Peyer's patch (tissue), 4 donors: ENCODE data around the gene RALGPS1. TPM values are rescaled to one million over a fixed set of nuclear protein-coding genes. Genes with fewer than 3 reads are reported as not detected.

Experiments used
- DNase-seq, 3 donors: peaks; one replicate each; pipeline ENCODE4 v3.0.0-alpha.2; 2017 to 2019
- H3K27ac ChIP-seq, 4 donors: fragments of 200-600 bp; sonication (generic); one replicate each; pipeline ENCODE4 v1.5.1; 2016 to 2019
- H3K27me3 ChIP-seq, 2 donors: fragments of 200-600 bp; sonication (generic); one replicate each; pipeline ENCODE4 v1.5.1; 2019
- H3K36me3 ChIP-seq, 3 donors: fragments of 200-600 bp; sonication (generic); one replicate each; pipeline ENCODE4 v1.5.1; 2016 to 2019
- H3K4me1 ChIP-seq, 4 donors: fragments of 200-600 bp; sonication (generic); one replicate each; pipeline ENCODE4 v1.5.1; 2016 to 2019
- H3K4me3 ChIP-seq, 4 donors: fragments of 200-600 bp; sonication (generic); 1 replicate in 3 of 4; 2 replicates in 1 of 4; pipeline ENCODE4 v1.5.1; 2016 to 2019; ENCODE audit warnings: mild to moderate bottlenecking in 1 of 4
- H3K9me3 ChIP-seq, 4 donors: fragments of 200-600 bp; sonication (generic); one replicate each; pipeline ENCODE4 v1.5.1; 2016 to 2019; ENCODE audit warnings: mild to moderate bottlenecking in 1 of 4
- POLR2A ChIP-seq, 2 donors: fragments of 450-650 bp; IDR thresholded peaks; one replicate each; pipeline ENCODE4 v1.5.1; 2017; ENCODE audit warnings: antibody characterized with exemption in 2 of 2, mild to moderate bottlenecking in 2 of 2, moderate library complexity in 2 of 2
- total RNA-seq, 4 donors: library from RNA; depleted of rRNA; stranded (reverse); fragments of >200 nt; gene quantifications; one replicate each; pipeline ENCODE4 v1.1.0, GENCODE V29; 2016
- TF ChIP-seq, protein P1 (sequence below), 6 experiments: fragments of 450-650 bp in 4 of 6; fragments of 200-600 bp in 2 of 6; sonication (generic) in 1 of 6; IDR thresholded peaks; one replicate each; pipeline ENCODE4 v1.5.1; 2017 to 2019; ENCODE audit warnings: antibody characterized with exemption in 6 of 6, mild to moderate bottlenecking in 3 of 6, moderate library complexity in 1 of 6

Gene RALGPS1
- total RNA-seq, 4 donors from 2014 or later: 38.8 to 158 (median 141) TPM

DNA sequence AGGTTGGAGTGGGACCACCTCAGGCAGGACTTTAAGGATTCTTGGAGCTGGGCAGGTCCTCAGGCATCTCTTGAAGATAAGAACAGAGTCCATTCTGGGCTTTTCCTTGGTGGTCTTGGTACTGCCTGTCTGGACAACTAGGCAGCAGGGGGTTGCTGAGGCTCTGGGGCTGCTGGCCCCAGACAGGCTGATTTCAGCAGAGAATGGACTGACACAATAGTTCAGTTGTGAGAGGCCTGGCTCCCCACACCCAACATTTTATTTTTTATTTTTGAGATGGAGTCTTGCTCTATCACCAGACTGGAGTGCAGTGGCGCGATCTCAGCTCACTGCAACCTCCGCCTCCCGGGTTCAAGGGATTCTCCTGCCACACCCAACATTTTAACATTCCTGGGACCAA is 203.2 kb downstream of the RALGPS1 start:
- Histone ChIP-seq H3K36me3 (peaks cover 0 to 16% (median 0%) of the 10 kb centered on the region in 3 donors), H3K27ac (no peak overlapping the region)
- no peak for TF ChIP-seq POLR2A (IDR thresholded peaks at IDR 0.05)
- TF ChIP-seq, protein P1, sequence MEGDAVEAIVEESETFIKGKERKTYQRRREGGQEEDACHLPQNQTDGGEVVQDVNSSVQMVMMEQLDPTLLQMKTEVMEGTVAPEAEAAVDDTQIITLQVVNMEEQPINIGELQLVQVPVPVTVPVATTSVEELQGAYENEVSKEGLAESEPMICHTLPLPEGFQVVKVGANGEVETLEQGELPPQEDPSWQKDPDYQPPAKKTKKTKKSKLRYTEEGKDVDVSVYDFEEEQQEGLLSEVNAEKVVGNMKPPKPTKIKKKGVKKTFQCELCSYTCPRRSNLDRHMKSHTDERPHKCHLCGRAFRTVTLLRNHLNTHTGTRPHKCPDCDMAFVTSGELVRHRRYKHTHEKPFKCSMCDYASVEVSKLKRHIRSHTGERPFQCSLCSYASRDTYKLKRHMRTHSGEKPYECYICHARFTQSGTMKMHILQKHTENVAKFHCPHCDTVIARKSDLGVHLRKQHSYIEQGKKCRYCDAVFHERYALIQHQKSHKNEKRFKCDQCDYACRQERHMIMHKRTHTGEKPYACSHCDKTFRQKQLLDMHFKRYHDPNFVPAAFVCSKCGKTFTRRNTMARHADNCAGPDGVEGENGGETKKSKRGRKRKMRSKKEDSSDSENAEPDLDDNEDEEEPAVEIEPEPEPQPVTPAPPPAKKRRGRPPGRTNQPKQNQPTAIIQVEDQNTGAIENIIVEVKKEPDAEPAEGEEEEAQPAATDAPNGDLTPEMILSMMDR (IDR thresholded peaks at IDR 0.05): no peak

DNA sequence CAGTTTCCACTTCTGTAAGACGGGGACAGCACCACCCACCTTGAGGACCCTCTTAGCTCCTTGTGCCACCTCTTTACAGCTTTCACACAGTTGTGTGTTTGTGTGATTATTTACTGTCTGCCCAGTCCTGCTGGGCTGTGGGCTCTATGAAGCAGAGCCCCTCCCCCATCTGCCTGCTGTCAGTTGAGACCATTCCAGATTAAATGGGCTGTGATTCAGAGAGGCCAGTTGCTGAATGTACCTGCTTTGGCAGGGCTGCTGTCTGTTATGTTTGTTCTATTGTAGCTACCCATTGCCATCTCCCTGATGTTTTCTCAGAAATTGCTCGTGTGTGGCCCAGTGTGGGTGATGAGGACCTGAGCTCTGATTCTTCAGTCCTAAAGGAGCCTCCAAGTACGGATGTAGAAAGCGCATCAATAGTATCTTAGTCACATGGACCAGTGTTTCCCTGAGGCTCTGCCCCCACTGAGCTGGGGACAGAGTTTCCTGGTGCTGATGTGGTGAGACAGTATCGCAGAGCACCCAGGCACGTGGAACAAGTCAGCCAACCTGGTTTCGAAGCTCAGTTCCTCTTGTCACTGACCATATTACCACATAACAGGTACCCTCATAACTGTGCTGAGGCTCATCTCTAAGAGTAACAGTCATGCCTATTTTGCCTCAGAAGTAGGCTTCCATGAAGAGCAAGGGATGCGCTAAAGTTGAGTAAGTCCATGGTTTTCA is 204.2 kb downstream of the RALGPS1 start:
- no peak overlapping the region for H3K4me3 ChIP-seq
- peaks cover 0 to 14% (median 0%) of the 10 kb centered on the region in 4 donors for H3K4me1 ChIP-seq
- H3K36me3 ChIP-seq: peaks cover 0 to 16% (median 0%) of the 10 kb centered on the region in 3 donors
- no peaks in the 10 kb centered on the region for H3K9me3 ChIP-seq
- H3K27ac ChIP-seq: no peak overlapping the region
- DNase-seq: no peak
- H3K27me3 ChIP-seq: no peaks in the 10 kb centered on the region
- TF ChIP-seq POLR2A (IDR thresholded peaks at IDR 0.05): no peak
- TF ChIP-seq, protein P1 (IDR thresholded peaks at IDR 0.05): no peak

More for the DNA sequence above, 203.2 kb downstream of the RALGPS1 start:
- Histone ChIP-seq H3K4me3 (no peak overlapping the region), H3K27me3 (no peaks in the 10 kb centered on the region), H3K9me3 (no peaks in the 10 kb centered on the region), H3K4me1 (peaks cover 0 to 13% (median 0%) of the 10 kb centered on the region in 4 donors)
- DNase-seq: no peak

DNA sequence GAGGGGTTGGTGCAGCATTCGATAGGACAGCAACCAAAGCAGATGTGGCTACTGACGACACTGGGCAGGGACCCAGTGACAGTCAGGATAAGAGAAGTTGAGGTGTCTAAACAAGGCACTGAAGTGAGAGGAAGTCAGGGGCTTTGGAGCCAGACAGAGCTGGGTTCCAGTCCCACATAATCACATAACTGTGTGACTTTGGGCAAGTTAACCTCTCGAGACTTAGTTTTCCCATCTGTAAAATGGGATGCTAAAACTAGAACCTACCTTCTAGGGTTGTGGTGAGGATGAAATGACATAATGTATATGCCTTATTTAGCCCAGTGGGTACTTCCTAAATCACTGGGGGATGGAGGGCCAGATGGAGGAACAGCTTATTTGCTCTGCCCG is 204.7 kb downstream of the RALGPS1 start:
- peaks cover 0 to 16% (median 0%) of the 10 kb centered on the region in 3 donors for H3K36me3 ChIP-seq
- no peaks in the 10 kb centered on the region for H3K27me3 ChIP-seq
- no peaks in the 10 kb centered on the region for H3K9me3 ChIP-seq
- H3K27ac ChIP-seq: no peak overlapping the region
- TF ChIP-seq POLR2A (IDR thresholded peaks at IDR 0.05): no peak
- TF ChIP-seq, protein P1 (IDR thresholded peaks at IDR 0.05): no peak
- peaks cover 0 to 14% (median 0%) of the 10 kb centered on the region in 4 donors for H3K4me1 ChIP-seq
- no peak overlapping the region for H3K4me3 ChIP-seq
- DNase-seq: no peak

DNA sequence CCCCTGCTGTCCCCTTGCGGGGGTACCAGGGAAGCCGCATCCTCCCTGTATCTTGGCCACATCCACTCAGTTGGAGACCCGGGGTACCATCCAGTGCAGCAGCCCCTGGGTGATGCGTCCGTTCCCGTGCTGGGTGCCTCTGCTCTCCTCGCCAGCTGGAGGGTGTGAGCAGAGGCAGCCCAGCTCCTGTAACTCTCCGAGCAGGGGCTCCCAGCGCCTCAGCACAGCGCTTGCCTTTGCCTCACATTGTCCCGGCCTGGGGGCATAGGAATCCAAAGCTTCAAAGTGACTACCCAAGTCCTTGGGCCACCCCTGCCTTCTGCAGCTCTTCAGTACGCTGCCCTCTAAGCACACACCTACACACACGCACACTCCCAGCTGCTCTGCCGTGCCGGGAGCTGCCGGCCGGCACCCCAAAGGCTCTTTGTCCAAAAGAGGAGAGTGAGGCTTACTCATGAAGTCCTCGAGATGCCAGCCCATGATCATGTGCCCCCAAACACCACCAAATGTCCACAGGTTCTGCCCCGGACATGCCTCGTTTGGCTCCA is 207.1 kb downstream of the RALGPS1 start:
- H3K4me3 ChIP-seq: peak overlapping the region; percentile 32 to 58 (median 42)
- no peak for DNase-seq
- no peaks in the 10 kb centered on the region for H3K9me3 ChIP-seq
- no peak for TF ChIP-seq POLR2A (IDR thresholded peaks at IDR 0.05)
- TF ChIP-seq, protein P1 (IDR thresholded peaks at IDR 0.05): no peak
- H3K27me3 ChIP-seq: no peaks in the 10 kb centered on the region
- peaks cover 0 to 16% (median 0%) of the 10 kb centered on the region in 3 donors for H3K36me3 ChIP-seq
- peaks cover 0 to 14% (median 0%) of the 10 kb centered on the region in 4 donors for H3K4me1 ChIP-seq
- peak overlapping the region; percentile 59 to 91 (median 83) for H3K27ac ChIP-seq

DNA sequence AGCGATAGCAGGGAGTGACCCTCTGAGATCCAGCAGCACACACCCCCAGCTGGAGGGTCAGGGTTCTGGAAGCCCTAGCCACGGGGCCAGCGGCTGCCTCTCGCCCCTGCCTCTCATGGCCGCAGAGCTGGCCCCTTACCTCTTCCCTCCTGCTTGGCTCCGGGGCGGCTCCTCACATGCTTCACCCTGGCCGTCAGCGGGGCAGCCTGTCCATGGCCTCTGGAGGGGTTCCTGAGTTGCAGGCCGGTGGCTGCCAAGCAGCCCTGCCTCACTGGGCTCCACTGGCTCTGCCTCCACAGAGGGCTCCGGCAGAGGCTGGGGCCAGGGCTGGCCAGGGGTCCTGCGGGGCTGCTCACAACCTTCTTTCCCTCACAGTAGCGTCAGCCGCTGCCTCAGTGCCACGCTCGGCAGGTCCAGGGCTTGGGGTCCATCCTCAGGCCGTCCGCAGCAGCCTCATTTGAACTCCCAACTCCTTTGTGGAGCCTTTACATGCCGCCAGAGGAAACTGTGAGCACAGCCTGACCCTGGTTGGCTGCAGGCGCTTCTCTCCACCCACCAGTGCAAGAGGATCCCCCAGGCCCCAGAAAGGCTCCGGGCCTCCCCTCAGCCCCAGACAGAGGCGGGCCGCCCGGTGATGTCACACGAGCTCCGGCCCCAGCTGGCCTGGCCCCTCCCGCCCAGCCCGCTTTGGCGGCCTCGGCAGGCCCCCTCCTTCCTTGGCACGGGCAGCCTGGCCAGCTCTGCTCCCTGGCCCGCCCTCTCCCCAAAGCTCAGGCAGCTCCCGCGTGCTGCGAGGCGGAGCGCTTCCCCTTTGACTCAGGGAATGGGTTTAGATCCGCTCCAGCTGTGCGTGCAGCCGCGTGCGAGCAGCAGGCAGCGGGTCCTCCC is 207.8 kb downstream of the RALGPS1 start, which contains the start of gene ANGPTL2:
Gene ANGPTL2 (minus strand): TSS at position 460 of the 888 bp plus-strand sequence. CDS start 13,904 bp downstream, outside the sequence.
- peak within 1 kb of the TSS; percentile 32 to 58 (median 42) for H3K4me3 ChIP-seq
- H3K4me1 ChIP-seq: peaks cover 0 to 14% (median 0%) of the 10 kb centered on the region in 4 donors
- H3K27me3 ChIP-seq: no peaks in the 10 kb centered on the region
- peaks cover 0 to 16% (median 0%) of the 10 kb centered on the region in 3 donors for H3K36me3 ChIP-seq
- DNase-seq: peak; percentile 37 to 78 (median 69)
- no peaks in the 10 kb centered on the region for H3K9me3 ChIP-seq
- peak in 1 of 2 donors; percentile 14 for TF ChIP-seq POLR2A (IDR thresholded peaks at IDR 0.05)
- TF ChIP-seq, protein P1 (IDR thresholded peaks at IDR 0.05): no peak
- H3K27ac ChIP-seq: peak within 1 kb of the TSS; percentile 59 to 91 (median 83)
